Karpas-422 (cell line): ENCODE measurements around the gene PTPRG. TPM values are rescaled to one million over a fixed set of nuclear protein-coding genes. Genes with fewer than 3 reads are reported as not detected.

ENCODE experiments used
- DNase-seq: peaks from one replicate; pipeline ENCODE4 v3.0.0-alpha.2; 2015
- H2AFZ ChIP-seq: fragments of 200-600 bp; sonication (generic); 2 replicates; pipeline ENCODE4 v1.6.1; 2014; ENCODE audit warnings: antibody characterized with exemption, low read length, mixed read lengths
- H3K27ac ChIP-seq: fragments of 200-600 bp; sonication (generic); 2 replicates; pipeline ENCODE4 v1.5.1; 2014; ENCODE audit warnings: mild to moderate bottlenecking, low read length, moderate library complexity
- H3K27me3 ChIP-seq: fragments of 200-600 bp; sonication (generic); 2 replicates; pipeline ENCODE4 v1.6.1; 2014; ENCODE audit warnings: low read length, mixed read lengths
- H3K36me3 ChIP-seq: fragments of 200-600 bp; sonication (generic); 2 replicates; pipeline ENCODE4 v1.6.1; 2014; ENCODE audit warnings: low read length, mixed read lengths; ENCODE audit not compliant: insufficient read depth
- H3K4me1 ChIP-seq: fragments of 200-600 bp; sonication (generic); 2 replicates; pipeline ENCODE4 v1.6.1; 2014; ENCODE audit warnings: mild to moderate bottlenecking, low read length, mixed read lengths
- H3K4me2 ChIP-seq: fragments of 200-600 bp; sonication (generic); 2 replicates; pipeline ENCODE4 v1.6.1; 2014; ENCODE audit warnings: low read length, low read depth, mild to moderate bottlenecking; ENCODE audit not compliant: poor library complexity, severe bottlenecking
- H3K4me3 ChIP-seq: fragments of 200-600 bp; sonication (generic); 2 replicates; pipeline ENCODE4 v1.5.1; 2014; ENCODE audit warnings: mild to moderate bottlenecking, antibody characterized with exemption, low read length, mixed read lengths
- H3K79me2 ChIP-seq: fragments of 200-600 bp; sonication (generic); 2 replicates; pipeline ENCODE4 v1.6.1; 2014; ENCODE audit warnings: mild to moderate bottlenecking, low read length, mixed read lengths
- H3K9ac ChIP-seq: fragments of 200-600 bp; sonication (generic); 2 replicates; pipeline ENCODE4 v1.6.0; 2014; ENCODE audit warnings: low read length
- H3K9me2 ChIP-seq: fragments of 200-600 bp; sonication (generic), shearing (Covaris generic); replicated peaks from 2 replicates; pipeline ENCODE4 v1.6.0; 2014; ENCODE audit warnings: mild to moderate bottlenecking, low read length, moderate library complexity; ENCODE audit not compliant: insufficient read depth
- H3K9me3 ChIP-seq: fragments of 300-700, 200-600 bp; sonication (generic); 2 replicates; pipeline ENCODE4 v1.6.1; 2014; ENCODE audit warnings: low read length, mixed read lengths
- H4K20me1 ChIP-seq: fragments of 200-600 bp; sonication (generic); 2 replicates; pipeline ENCODE4 v1.6.1; 2014; ENCODE audit warnings: mild to moderate bottlenecking, antibody characterized with exemption, low read length, low read depth; ENCODE audit not compliant: insufficient read depth
- total RNA-seq: library from RNA; depleted of rRNA; stranded (reverse); fragments of >200 nt; shearing (Covaris generic); gene quantifications from 2 replicates; pipeline ENCODE4 v1.2.3, GENCODE V29; 2014; ENCODE audit warnings: low replicate concordance

The PTPRG gene
- total RNA-seq, 1 experiment from 2014 or later, result not detected

- Histone ChIP-seq H2AFZ (no peak overlapping the region), H3K9me3 (peaks cover 7% of the 10 kb centered on the region; the same call in 1 of the 2 replicates), H3K4me3 (no peak overlapping the region), H3K9ac (no peak overlapping the region), H3K4me1 (no peaks in the 10 kb centered on the region), H3K9me2 (no peaks in the 10 kb centered on the region), H3K27ac (no peak overlapping the region), H4K20me1 (no peaks in the 10 kb centered on the region), H3K27me3 (no peaks in the 10 kb centered on the region), H3K36me3 (no peaks in the 10 kb centered on the region), H3K4me2 (no peak overlapping the region), H3K79me2 (no peaks in the 10 kb centered on the region)
- DNase-seq, result no peak
Measured at GRCh38 chr3:62172199-62172598, 610.8 kb downstream of the PTPRG start.

GRCh38 chr3:62173939-62174515 is 612.7 kb downstream of the PTPRG start:
- Histone ChIP-seq H3K4me3 (no peak overlapping the region), H3K27me3 (no peaks in the 10 kb centered on the region), H2AFZ (no peak overlapping the region), H3K79me2 (no peaks in the 10 kb centered on the region), H3K9me2 (no peaks in the 10 kb centered on the region), H3K9ac (no peak overlapping the region), H4K20me1 (no peaks in the 10 kb centered on the region), H3K4me1 (no peaks in the 10 kb centered on the region), H3K27ac (no peak overlapping the region), H3K36me3 (no peaks in the 10 kb centered on the region), H3K9me3 (peaks cover 7% of the 10 kb centered on the region; the same call in 1 of the 2 replicates), H3K4me2 (no peak overlapping the region)
- no peak for DNase-seq

GRCh38 chr3:62175161-62175560 is 613.8 kb downstream of the PTPRG start:
- H3K9me2 ChIP-seq, result no peaks in the 10 kb centered on the region
- H3K4me1 ChIP-seq, result no peaks in the 10 kb centered on the region
- H3K9me3 ChIP-seq, result peaks cover 7% of the 10 kb centered on the region; the same call in 1 of the 2 replicates
- H3K4me3 ChIP-seq, result no peak overlapping the region
- H2AFZ ChIP-seq, result no peak overlapping the region
- H3K4me2 ChIP-seq, result no peak overlapping the region
- H3K9ac ChIP-seq, result no peak overlapping the region
- no peak overlapping the region for H3K27ac ChIP-seq
- no peaks in the 10 kb centered on the region for H3K27me3 ChIP-seq
- no peak for DNase-seq
- no peaks in the 10 kb centered on the region for H4K20me1 ChIP-seq
- no peaks in the 10 kb centered on the region for H3K36me3 ChIP-seq
- H3K79me2 ChIP-seq, result no peaks in the 10 kb centered on the region

GRCh38 chr3:62178032-62178431 is 616.7 kb downstream of the PTPRG start:
- Histone ChIP-seq H3K36me3 (no peaks in the 10 kb centered on the region), H3K4me2 (no peak overlapping the region), H3K79me2 (no peaks in the 10 kb centered on the region), H3K4me3 (no peak overlapping the region), H3K9me2 (no peaks in the 10 kb centered on the region), H3K9me3 (no peaks in the 10 kb centered on the region), H3K27ac (no peak overlapping the region), H3K27me3 (no peaks in the 10 kb centered on the region), H3K4me1 (no peaks in the 10 kb centered on the region), H4K20me1 (no peaks in the 10 kb centered on the region), H3K9ac (no peak overlapping the region), H2AFZ (no peak overlapping the region)
- no peak for DNase-seq

GRCh38 chr3:62178739-62179600 is 617.6 kb downstream of the PTPRG start:
- no peak overlapping the region for H3K4me3 ChIP-seq
- no peaks in the 10 kb centered on the region for H3K36me3 ChIP-seq
- H2AFZ ChIP-seq, result no peak overlapping the region
- no peak overlapping the region for H3K4me2 ChIP-seq
- H3K79me2 ChIP-seq, result no peaks in the 10 kb centered on the region
- no peak overlapping the region for H3K27ac ChIP-seq
- no peaks in the 10 kb centered on the region for H3K9me3 ChIP-seq
- no peaks in the 10 kb centered on the region for H3K9me2 ChIP-seq
- no peak for DNase-seq
- H3K4me1 ChIP-seq, result no peaks in the 10 kb centered on the region
- no peaks in the 10 kb centered on the region for H4K20me1 ChIP-seq
- no peaks in the 10 kb centered on the region for H3K27me3 ChIP-seq
- H3K9ac ChIP-seq, result no peak overlapping the region

GRCh38 chr3:62180514-62180913 is 619.1 kb downstream of the PTPRG start:
- Histone ChIP-seq H3K9me2 (no peaks in the 10 kb centered on the region), H3K27ac (no peak overlapping the region), H3K27me3 (no peaks in the 10 kb centered on the region), H3K9me3 (no peaks in the 10 kb centered on the region), H2AFZ (no peak overlapping the region), H3K79me2 (no peaks in the 10 kb centered on the region), H3K4me1 (no peaks in the 10 kb centered on the region), H3K9ac (no peak overlapping the region), H3K4me2 (no peak overlapping the region), H3K4me3 (no peak overlapping the region), H3K36me3 (no peaks in the 10 kb centered on the region), H4K20me1 (no peaks in the 10 kb centered on the region)
- DNase-seq, result no peak

GRCh38 chr3:62183087-62183486 is 621.7 kb downstream of the PTPRG start:
- H3K79me2 ChIP-seq, result no peaks in the 10 kb centered on the region
- H3K4me3 ChIP-seq, result no peak overlapping the region
- no peaks in the 10 kb centered on the region for H4K20me1 ChIP-seq
- no peak for DNase-seq
- no peak overlapping the region for H2AFZ ChIP-seq
- H3K9me3 ChIP-seq, result no peaks in the 10 kb centered on the region
- H3K27ac ChIP-seq, result no peak overlapping the region
- H3K36me3 ChIP-seq, result no peaks in the 10 kb centered on the region
- H3K9ac ChIP-seq, result no peak overlapping the region
- no peaks in the 10 kb centered on the region for H3K9me2 ChIP-seq
- H3K4me1 ChIP-seq, result no peaks in the 10 kb centered on the region
- no peaks in the 10 kb centered on the region for H3K27me3 ChIP-seq
- H3K4me2 ChIP-seq, result no peak overlapping the region

- H2AFZ ChIP-seq, result no peak overlapping the region
- H3K4me3 ChIP-seq, result no peak overlapping the region
Measured at GRCh38 chr3:62183969-62184368, 622.6 kb downstream of the PTPRG start.

More at GRCh38 chr3:62183969-62184368, 622.6 kb downstream of the PTPRG start:
- Histone ChIP-seq H3K9ac (no peak overlapping the region), H3K4me1 (no peaks in the 10 kb centered on the region), H3K27ac (no peak overlapping the region), H4K20me1 (no peaks in the 10 kb centered on the region), H3K9me2 (no peaks in the 10 kb centered on the region), H3K79me2 (no peaks in the 10 kb centered on the region), H3K27me3 (no peaks in the 10 kb centered on the region), H3K4me2 (no peak overlapping the region), H3K36me3 (no peaks in the 10 kb centered on the region), H3K9me3 (no peaks in the 10 kb centered on the region)
- DNase-seq, result no peak
